Omental fat pad (tissue), 4 donors: ENCODE results near the gene TMEM151B. TPM values are rescaled to one million over a fixed set of nuclear protein-coding genes. Genes with fewer than 3 reads are reported as not detected.

Experiments
- ATAC-seq: fragments of 150-250 bp; one replicate; pipeline ENCODE4 v1.9.1; 2016; ENCODE audit warnings: mild to moderate bottlenecking, moderate library complexity; ENCODE audit not compliant: low FRiP score
- DNase-seq: peaks from one replicate; pipeline ENCODE4 v3.0.0-alpha.2; 2019; ENCODE audit warnings: low spot score
- total RNA-seq, 4 donors: library from RNA; depleted of rRNA; stranded (reverse); fragments of >200 nt; gene quantifications; one replicate each; pipeline ENCODE4 v1.1.0, GENCODE V29; 2016
- TF ChIP-seq, protein P1 (sequence below), 3 donors: fragments of 450-650 bp; IDR thresholded peaks; one replicate each; pipeline ENCODE4 v1.5.1; 2016 to 2017; ENCODE audit warnings: antibody characterized with exemption in 3 of 3, mild to moderate bottlenecking in 3 of 3, moderate library complexity in 2 of 3

The TMEM151B gene
- total RNA-seq, 4 donors from 2014 or later: 0.19 TPM; not detected in 3

DNA sequence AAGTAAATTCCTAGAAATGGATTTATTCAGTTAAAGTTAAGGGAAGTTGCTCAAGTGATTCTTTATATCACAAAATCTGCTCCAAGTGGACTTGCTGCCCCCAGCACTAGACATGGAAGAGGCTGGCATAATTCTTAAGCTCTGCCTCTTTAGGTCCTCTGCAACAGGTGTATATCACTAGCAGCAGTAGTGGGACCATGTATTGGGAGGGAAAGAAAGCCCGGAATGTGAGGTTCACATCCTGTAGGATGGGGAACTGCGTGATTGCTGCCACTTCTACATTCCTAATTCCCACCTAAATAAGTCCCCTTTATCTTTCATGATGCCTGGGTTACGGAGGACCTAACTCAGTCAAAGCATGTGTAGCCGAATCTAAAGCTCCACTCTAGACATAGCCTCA lies 85.4 kb downstream of the TMEM151B start:
- DNase-seq (no peak), ATAC-seq (no peak)
- TF ChIP-seq, protein P1, sequence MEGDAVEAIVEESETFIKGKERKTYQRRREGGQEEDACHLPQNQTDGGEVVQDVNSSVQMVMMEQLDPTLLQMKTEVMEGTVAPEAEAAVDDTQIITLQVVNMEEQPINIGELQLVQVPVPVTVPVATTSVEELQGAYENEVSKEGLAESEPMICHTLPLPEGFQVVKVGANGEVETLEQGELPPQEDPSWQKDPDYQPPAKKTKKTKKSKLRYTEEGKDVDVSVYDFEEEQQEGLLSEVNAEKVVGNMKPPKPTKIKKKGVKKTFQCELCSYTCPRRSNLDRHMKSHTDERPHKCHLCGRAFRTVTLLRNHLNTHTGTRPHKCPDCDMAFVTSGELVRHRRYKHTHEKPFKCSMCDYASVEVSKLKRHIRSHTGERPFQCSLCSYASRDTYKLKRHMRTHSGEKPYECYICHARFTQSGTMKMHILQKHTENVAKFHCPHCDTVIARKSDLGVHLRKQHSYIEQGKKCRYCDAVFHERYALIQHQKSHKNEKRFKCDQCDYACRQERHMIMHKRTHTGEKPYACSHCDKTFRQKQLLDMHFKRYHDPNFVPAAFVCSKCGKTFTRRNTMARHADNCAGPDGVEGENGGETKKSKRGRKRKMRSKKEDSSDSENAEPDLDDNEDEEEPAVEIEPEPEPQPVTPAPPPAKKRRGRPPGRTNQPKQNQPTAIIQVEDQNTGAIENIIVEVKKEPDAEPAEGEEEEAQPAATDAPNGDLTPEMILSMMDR (IDR thresholded peaks at IDR 0.05): no peak

- TF ChIP-seq, protein P1 (IDR thresholded peaks at IDR 0.05): no peak
- ATAC-seq: no peak
- no peak for DNase-seq
Measured at GRCh38 chr6:44356487-44356886, 86.2 kb downstream of the TMEM151B start.

Other genes starting within 250 kb of the TMEM151B start
- gene MRPL14, start 143.0 kb upstream of the TMEM151B start, total RNA-seq: 10 to 100 TPM; 29.2 to 36.3 (median 35.5) TPM
- gene TMEM63B, start 142.9 kb upstream of the TMEM151B start, total RNA-seq: 10 to 100 TPM; 17.0 to 23.4 (median 20.6) TPM
- 1 to 10 TPM in 3 of 4 donors, under 1 TPM in 1; 0.09 to 8.4 (median 3.3) TPM for gene CAPN11, start 111.6 kb upstream of the TMEM151B start, total RNA-seq
- 10 to 100 TPM in 1 of 4 donors, 1 to 10 TPM in 2, not detected in 1; 1.9 to 15.8 (median 2.4) TPM for gene MYMX, start 53.5 kb upstream of the TMEM151B start, total RNA-seq
- 100 to 1,000 TPM in 1 of 4 donors, 10 to 100 TPM in 3; 61.7 to 317 (median 87.0) TPM for gene SLC29A1, start 46.9 kb upstream of the TMEM151B start, total RNA-seq
- 1,000 to 10,000 TPM in 1 of 4 donors, 100 to 1,000 TPM in 3; 553 to 1,198 (median 846) TPM for gene HSP90AB1, start 23.3 kb upstream of the TMEM151B start, total RNA-seq
- gene SLC35B2, start 12.9 kb upstream of the TMEM151B start, total RNA-seq: 10 to 100 TPM; 25.3 to 31.9 (median 30.4) TPM
- gene NFKBIE, start 4.9 kb upstream of the TMEM151B start, total RNA-seq: 10 to 100 TPM; 13.1 to 25.5 (median 15.3) TPM
- 10 to 100 TPM in 1 of 4 donors, 1 to 10 TPM in 3; 6.9 to 12.3 (median 7.6) TPM for gene AARS2, start 42.9 kb downstream of the TMEM151B start, total RNA-seq
- not detected for gene SPATS1, start 72.2 kb downstream of the TMEM151B start, total RNA-seq
- 10 to 100 TPM; 14.6 to 21.4 (median 17.3) TPM for gene CDC5L, start 117.3 kb downstream of the TMEM151B start, total RNA-seq